Thymus (tissue), 2 donors: ENCODE measurements around the gene ANKDD1A. TPM values are rescaled to one million over a fixed set of nuclear protein-coding genes. Genes with fewer than 3 reads are reported as not detected.

Experiments used
- polyA plus RNA-seq: library from polyadenylated mRNA; stranded (reverse); fragments of 200-250 nt; gene quantifications from one replicate; pipeline ENCODE4 v1.2.3, GENCODE V29; 2013
- total RNA-seq: library from RNA; stranded (reverse); fragments of 120-200 nt; gene quantifications from one replicate; pipeline ENCODE4 v1.2.4, GENCODE V29; 2013
- donor health status: healthy.

Gene ANKDD1A
- total and polyA plus RNA-seq, 2 donors = 1.2 to 3.6 TPM

Other genes with a start within 250 kb of the ANKDD1A start
- gene RBPMS2, start 136.3 kb upstream of the ANKDD1A start, total RNA-seq = 0.19 TPM
- gene RBPMS2, start 136.3 kb upstream of the ANKDD1A start, polyA plus RNA-seq = 4.2 TPM
- gene PIF1, start 86.3 kb upstream of the ANKDD1A start, total RNA-seq = 8.0 TPM
- gene PIF1, start 86.3 kb upstream of the ANKDD1A start, polyA plus RNA-seq = 8.4 TPM
- 18.2 TPM for gene PLEKHO2, start 70.0 kb upstream of the ANKDD1A start, total RNA-seq
- gene PLEKHO2, start 70.0 kb upstream of the ANKDD1A start, polyA plus RNA-seq = 18.7 TPM
- gene SPG21, start 78.0 kb downstream of the ANKDD1A start, total RNA-seq = 44.4 TPM
- gene SPG21, start 78.0 kb downstream of the ANKDD1A start, polyA plus RNA-seq = 71.5 TPM
- 9.7 TPM for gene MTFMT, start 117.7 kb downstream of the ANKDD1A start, total RNA-seq
- gene MTFMT, start 117.7 kb downstream of the ANKDD1A start, polyA plus RNA-seq = 9.6 TPM
- gene SLC51B, start 133.5 kb downstream of the ANKDD1A start, total RNA-seq = not detected
- 0.16 TPM for gene SLC51B, start 133.5 kb downstream of the ANKDD1A start, polyA plus RNA-seq
- 2.7 TPM for gene RASL12, start 156.1 kb downstream of the ANKDD1A start, total RNA-seq
- gene RASL12, start 156.1 kb downstream of the ANKDD1A start, polyA plus RNA-seq = 6.8 TPM
- gene KBTBD13, start 164.8 kb downstream of the ANKDD1A start, total RNA-seq = under 0.01 TPM
- gene KBTBD13, start 164.8 kb downstream of the ANKDD1A start, polyA plus RNA-seq = under 0.01 TPM
- gene UBAP1L, start 203.3 kb downstream of the ANKDD1A start, total RNA-seq = 0.61 TPM
- 6.1 TPM for gene UBAP1L, start 203.3 kb downstream of the ANKDD1A start, polyA plus RNA-seq
- gene PDCD7, start 221.9 kb downstream of the ANKDD1A start, total RNA-seq = 12.2 TPM
- 16.6 TPM for gene PDCD7, start 221.9 kb downstream of the ANKDD1A start, polyA plus RNA-seq